Measurements from ENCODE around the gene HLF. TPM values are rescaled to one million over a fixed set of nuclear protein-coding genes. Genes with fewer than 3 reads are reported as not detected.

The HLF gene
- polyA plus RNA-seq, 10 donors, result 4.4 to 9.3 (median 5.5) TPM

DNA sequence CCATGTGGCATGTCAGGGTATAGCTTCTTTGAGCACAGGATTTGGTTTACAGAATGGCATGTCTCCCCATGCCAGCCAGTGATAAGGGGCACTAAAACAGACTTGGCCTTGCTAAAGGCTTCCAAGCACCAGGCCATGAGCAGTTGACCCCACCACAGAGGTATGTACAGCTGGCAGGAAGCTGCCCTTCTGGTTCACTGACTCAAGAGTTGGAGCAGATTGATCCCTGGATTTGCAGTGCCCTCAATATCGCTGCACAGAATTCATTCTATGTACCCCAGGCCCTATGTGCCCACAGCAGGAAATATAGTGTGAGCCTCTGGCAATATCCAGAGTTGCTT, 24.3 kb downstream of the HLF start:
- DNase-seq, result no peak

GRCh38 chr17:55289978-55290377, 25.2 kb downstream of the HLF start:
- no peak for DNase-seq

DNA sequence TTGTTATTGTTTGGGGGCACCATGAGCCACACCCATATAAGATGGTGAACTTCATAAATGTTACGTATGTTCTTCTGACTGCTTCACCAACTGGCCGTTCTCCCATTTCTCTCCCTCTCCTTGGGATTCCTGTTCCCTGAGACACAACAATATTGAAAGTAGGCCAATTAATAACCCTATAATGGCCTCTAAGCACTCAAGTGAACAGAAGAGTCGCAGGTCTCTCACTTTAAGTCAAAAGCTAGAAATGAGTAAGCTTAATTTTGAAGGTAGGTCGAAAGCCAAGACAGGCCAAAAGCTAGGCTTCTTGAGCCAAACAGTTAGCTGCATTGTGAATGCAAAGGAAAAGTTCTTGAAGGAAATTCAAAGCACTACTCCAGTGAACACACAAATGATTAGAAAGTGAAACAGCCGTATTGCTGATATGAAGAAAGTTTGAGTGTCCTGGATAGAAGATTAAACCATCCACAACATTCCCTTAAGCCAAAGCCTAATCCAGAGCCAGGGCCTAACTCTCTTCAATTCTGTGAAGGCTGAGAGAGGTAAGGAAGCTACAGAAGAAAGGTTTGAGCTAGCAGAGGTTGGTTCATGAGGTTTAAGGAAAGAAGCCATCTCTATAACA, 25.8 kb downstream of the HLF start:
- no peak for DNase-seq

DNA sequence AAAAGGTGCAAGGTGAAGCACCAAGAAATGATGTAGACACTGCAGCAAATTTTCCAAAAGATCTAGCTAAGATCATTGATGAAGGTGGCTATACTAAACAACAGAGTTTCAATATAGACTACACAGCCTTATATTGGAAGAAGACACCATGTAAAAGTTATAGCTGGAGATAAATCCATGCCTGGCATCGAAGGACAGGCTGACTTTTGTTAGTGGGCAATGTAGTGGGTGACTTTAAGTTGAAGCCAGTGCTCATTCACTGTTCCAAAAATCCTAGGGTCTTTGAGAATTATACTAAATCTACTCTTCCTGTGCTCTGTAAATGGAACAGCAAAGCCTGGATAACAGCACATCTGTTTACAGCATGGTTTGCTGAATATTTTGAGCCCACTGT, 26.4 kb downstream of the HLF start:
- no peak for DNase-seq

- no peak for DNase-seq
Measured at GRCh38 chr17:55292094-55292493, 27.3 kb downstream of the HLF start.

- DNase-seq, result peak in 1 of 3 donors; percentile 42
Measured at GRCh38 chr17:55294042-55294751, 29.4 kb downstream of the HLF start.

- peak; percentile 33 to 66 (median 48) for DNase-seq
Measured at GRCh38 chr17:55295411-55296170, 30.8 kb downstream of the HLF start.

GRCh38 chr17:55296171-55296695, 31.5 kb downstream of the HLF start:
- DNase-seq, result no peak

- DNase-seq, result no peak
Measured at GRCh38 chr17:55296699-55297098, 31.9 kb downstream of the HLF start.

- DNase-seq, result no peak
Measured at GRCh38 chr17:55298111-55298730, 33.5 kb downstream of the HLF start.

DNA sequence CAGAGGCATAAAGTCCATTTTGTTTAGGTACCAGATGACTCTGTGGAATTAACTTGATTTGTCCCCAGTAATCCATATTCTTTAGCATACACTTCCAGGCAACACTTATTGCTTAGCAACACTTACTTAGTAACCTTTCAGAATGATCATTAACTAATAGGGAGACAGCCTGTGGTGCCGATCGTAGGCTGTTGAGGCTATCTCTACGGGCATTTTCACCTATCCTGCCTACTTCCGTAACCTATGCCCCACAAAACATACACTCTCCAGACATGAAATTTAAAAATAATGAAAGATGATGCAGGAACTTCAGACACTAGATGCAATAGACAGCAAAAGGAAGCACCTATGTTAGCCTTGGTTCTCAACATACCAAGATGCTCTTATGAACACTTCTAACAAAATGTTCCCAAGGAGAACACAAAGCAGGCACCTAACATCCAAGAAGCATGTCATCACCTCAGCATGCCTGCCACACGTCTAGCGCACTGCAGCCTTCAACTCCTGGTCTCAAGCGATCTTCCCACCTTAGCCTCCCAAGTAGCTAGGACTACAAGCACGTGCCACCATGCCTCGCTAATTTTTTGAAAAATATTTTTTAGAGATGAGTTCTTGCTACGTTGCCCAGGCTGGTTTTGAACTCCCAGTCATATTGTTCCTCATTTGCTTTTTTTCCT, 34.5 kb downstream of the HLF start:
- no peak for DNase-seq

DNA sequence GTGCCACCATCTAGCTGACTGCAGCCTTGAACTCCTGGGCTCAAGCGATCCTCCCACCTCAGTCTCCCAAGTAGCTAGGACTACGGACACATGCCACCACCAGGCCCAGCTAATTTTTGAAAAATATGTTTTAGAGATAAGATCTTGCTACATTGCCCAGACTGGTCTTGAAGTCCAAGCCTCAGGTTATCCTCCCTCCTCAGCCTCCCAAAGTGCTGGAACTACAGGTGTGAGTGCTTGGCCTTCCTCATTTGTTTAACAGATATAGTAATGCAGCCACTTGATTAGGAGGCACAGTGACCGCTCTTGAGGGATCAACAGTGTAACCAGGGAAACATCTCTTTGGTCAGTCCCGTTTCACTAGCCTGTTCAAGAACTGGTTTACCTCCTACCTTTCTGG, 35.1 kb downstream of the HLF start:
- DNase-seq, result no peak

DNA sequence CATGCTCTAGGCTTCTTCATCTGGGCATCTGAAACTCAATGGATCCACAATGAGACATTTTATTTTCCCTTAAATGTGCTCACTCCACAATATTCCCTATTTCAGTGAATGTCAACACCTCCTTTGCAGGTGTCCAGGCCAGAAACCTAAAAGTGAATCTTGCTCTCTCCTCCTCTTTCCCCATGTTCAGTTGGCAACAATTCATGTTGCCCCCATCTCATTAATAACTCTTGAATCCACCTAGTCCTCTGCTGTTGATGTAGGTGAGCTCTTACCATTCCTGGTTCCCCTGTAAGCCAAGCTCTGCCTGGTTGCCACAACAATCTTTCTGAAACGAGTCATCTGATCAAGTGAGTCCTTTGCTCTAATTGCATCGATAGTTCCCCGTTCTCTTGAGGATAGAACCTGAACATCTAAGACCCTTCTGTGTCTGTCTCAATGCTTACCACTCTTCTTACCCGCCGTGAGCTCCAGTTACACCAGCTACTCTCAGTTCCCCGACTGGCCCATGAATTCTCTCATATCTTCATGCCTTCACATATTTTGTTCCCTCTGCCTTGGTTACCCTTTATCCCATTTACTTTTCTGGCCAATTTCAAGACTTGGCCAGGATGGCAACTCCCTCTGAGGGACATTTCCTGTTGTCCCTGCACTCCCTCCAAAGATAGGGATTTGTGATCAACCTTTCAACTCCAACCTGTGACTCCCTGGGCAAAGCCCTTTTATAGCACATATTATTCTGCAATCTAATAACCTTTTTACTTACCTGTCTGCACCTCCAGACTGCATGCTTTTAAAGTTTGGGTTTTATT, 35.9 kb downstream of the HLF start:
- DNase-seq, result no peak

DNA sequence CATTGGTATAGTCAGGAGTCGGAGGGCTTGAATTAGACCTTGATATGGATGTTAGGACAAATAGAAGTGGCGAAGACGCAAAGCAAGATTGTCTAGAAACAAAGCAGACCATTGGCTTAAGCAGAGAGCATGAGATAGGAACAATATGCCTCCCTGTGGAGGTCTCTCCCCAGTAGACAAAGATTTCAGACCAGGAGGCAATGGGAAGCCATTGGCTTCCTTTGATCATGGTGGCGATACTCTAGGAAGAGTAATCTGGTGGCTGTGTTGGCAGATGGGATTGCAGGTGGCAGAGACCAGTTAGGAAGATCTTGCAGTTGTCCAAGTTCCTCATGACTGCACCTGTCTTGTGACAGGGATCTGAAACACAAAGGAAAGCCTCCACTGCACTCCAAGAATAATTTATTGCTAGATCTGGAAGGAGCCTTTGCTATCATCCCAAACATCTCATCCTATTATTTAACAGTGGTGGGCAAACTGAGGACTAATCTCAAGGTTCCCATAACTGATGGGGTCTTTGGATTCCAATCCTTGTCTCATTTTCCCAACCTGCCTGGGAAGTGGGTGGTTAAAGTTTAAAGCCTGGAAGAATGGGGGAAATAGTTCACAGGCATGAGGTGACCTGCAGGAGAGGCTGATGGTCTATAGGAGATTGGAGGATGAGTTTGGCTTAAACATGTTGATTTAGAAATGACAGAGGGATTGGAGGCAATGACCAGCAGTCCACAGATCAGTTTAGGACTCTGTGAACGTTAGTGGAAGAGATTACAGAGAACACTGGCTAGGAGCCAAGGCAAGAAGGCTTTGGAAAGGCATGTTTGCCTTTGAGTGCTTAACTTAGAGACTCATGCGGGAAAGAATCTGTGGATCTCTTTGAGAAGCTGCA, 37.0 kb downstream of the HLF start:
- DNase-seq, result peak in 1 of 3 donors; percentile 38

- no peak for DNase-seq
Measured at GRCh38 chr17:55302407-55302787, 37.6 kb downstream of the HLF start.

DNA sequence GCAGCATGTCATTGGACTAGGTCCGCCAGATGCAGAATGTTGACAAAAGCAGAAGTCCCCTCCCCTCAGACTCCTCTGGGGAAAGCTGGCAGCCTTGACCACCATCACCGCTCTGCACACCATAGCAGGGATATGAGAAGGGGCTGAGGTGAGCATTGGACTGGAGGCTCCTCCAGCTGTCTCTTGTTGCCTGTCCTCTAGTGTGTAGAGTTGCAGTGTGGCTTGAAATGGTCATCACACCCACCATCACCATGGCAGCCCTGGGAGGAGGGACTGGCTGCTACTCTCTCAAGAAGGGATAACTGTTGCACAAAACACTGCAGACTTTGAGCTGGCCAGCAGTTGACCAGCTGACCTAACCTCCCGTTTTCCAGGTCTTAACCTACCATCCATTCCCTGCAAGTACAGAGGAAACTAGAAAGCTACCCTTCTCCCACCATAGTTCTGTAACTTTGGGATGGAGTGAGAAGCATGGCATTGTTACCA, 38.3 kb downstream of the HLF start:
- no peak for DNase-seq

- DNase-seq, result no peak
Measured at GRCh38 chr17:55303701-55304145, 39.0 kb downstream of the HLF start.

DNA sequence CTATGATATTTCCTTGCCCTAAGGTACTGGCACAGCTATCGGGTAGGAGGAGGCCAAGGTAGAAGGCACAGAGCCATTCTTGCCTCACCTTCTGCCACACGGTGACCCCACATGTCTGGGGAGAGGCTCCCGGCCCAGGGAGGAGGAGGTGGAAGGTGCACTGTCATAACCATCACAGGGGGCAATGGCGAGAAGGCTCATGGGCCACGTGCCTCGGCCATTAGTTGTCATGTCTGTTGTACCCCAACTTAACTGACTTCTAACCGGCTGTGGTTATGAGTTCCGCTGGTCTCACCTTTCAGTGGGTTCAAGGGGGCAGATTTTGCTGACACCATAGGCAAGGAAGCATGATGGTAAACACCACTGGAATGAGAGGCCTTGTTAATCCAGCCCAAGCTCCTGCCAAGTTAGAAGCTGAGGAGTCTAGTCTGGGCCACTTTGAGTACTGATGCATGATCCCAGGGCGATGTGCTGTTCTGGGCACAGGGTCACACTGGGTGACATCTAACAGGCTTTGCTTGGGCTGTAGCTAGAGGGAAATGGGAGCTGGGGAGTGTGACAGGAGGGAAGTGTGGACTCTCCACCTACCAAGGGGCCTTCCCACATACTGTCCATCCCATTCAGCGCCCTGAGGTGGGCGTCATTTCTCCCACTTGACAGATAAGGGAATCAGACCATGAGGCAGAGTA, 39.6 kb downstream of the HLF start:
- DNase-seq, result no peak

Data from muscle of back (tissue), 11 donors.